ENCODE measurements around the gene RAB36. TPM values are rescaled to one million over a fixed set of nuclear protein-coding genes. Genes with fewer than 3 reads are reported as not detected.

Gene RAB36
- total and polyA plus RNA-seq, 2 experiments from 2014 or later: 2.7 to 5.3 TPM

GRCh38 chr22:23107487-23108248 is 37.6 kb upstream of the RAB36 start:
- H3K9me3 ChIP-seq (ENCODE audit: low read depth): no peaks in the 10 kb centered on the region
- no peaks in the 10 kb centered on the region for H3K36me3 ChIP-seq (replicated peaks; ENCODE audit: insufficient read depth, low read depth)
- no peak overlapping the region for H3K4me3 ChIP-seq
- DNase-seq (ENCODE audit: low spot score): no peak
- no peak overlapping the region for H3K4me2 ChIP-seq
- H3K27me3 ChIP-seq: no peaks in the 10 kb centered on the region
- WGBS (ENCODE audit: low lambda C conversion rate, missing lambda C conversion rate): 93% methylated on average over 17 of the region's 17 CpGs
- peaks cover 3% of the 10 kb centered on the region for H3K4me1 ChIP-seq (ENCODE audit: insufficient read depth)
- no peaks in the 10 kb centered on the region for H3K79me2 ChIP-seq
- H2AFZ ChIP-seq: no peak overlapping the region
- H3K27ac ChIP-seq: no peak overlapping the region
- TF ChIP-seq EZH2phosphoT487 (IDR thresholded peaks at IDR 0.05; ENCODE audit: low read depth, severe bottlenecking, unreplicated experiment): no peak
- TF ChIP-seq CTCF (IDR thresholded peaks at IDR 0.05; ENCODE audit: poor library complexity): no peak
- TF ChIP-seq EZH2 (IDR thresholded peaks at IDR 0.05; ENCODE audit: borderline replicate concordance): no peak
- H3K9me2 ChIP-seq (replicated peaks; ENCODE audit: insufficient read depth): no peaks in the 10 kb centered on the region
- H4K20me1 ChIP-seq (ENCODE audit: insufficient read depth, poor library complexity, severe bottlenecking): no peaks in the 10 kb centered on the region

- Histone ChIP-seq H3K4me1 (ENCODE audit: insufficient read depth) (peaks cover 3% of the 10 kb centered on the region), H3K9me3 (ENCODE audit: low read depth) (no peaks in the 10 kb centered on the region), H4K20me1 (ENCODE audit: insufficient read depth, poor library complexity, severe bottlenecking) (no peaks in the 10 kb centered on the region), H3K79me2 (no peaks in the 10 kb centered on the region), H3K9me2 (replicated peaks; ENCODE audit: insufficient read depth) (no peaks in the 10 kb centered on the region), H3K36me3 (replicated peaks; ENCODE audit: insufficient read depth, low read depth) (no peaks in the 10 kb centered on the region), H3K4me3 (no peak overlapping the region), H3K4me2 (no peak overlapping the region), H2AFZ (no peak overlapping the region), H3K27me3 (no peaks in the 10 kb centered on the region), H3K27ac (no peak overlapping the region)
- no peak for DNase-seq (ENCODE audit: low spot score)
- no peak for TF ChIP-seq CTCF (IDR thresholded peaks at IDR 0.05; ENCODE audit: poor library complexity)
- no peak for TF ChIP-seq EZH2 (IDR thresholded peaks at IDR 0.05; ENCODE audit: borderline replicate concordance)
- TF ChIP-seq EZH2phosphoT487 (IDR thresholded peaks at IDR 0.05; ENCODE audit: low read depth, severe bottlenecking, unreplicated experiment): no peak
- WGBS (ENCODE audit: low lambda C conversion rate, missing lambda C conversion rate): 95% methylated on average over 7 of the region's 7 CpGs
These were observed 36.8 kb upstream of the RAB36 start for GRCh38 chr22:23108249-23109078.

GRCh38 chr22:23109079-23109347 is 36.3 kb upstream of the RAB36 start:
- no peak for DNase-seq (ENCODE audit: low spot score)
- no peak overlapping the region for H3K4me2 ChIP-seq
- no peaks in the 10 kb centered on the region for H3K36me3 ChIP-seq (replicated peaks; ENCODE audit: insufficient read depth, low read depth)
- H3K27ac ChIP-seq: no peak overlapping the region
- 98% methylated on average over 6 of the region's 6 CpGs for WGBS (ENCODE audit: low lambda C conversion rate, missing lambda C conversion rate)
- H3K9me2 ChIP-seq (replicated peaks; ENCODE audit: insufficient read depth): no peaks in the 10 kb centered on the region
- no peak overlapping the region for H3K4me3 ChIP-seq
- no peaks in the 10 kb centered on the region for H3K9me3 ChIP-seq (ENCODE audit: low read depth)
- no peaks in the 10 kb centered on the region for H4K20me1 ChIP-seq (ENCODE audit: insufficient read depth, poor library complexity, severe bottlenecking)
- H3K79me2 ChIP-seq: no peaks in the 10 kb centered on the region
- H3K27me3 ChIP-seq: no peaks in the 10 kb centered on the region
- H3K4me1 ChIP-seq (ENCODE audit: insufficient read depth): peaks cover 3% of the 10 kb centered on the region
- no peak for TF ChIP-seq EZH2 (IDR thresholded peaks at IDR 0.05; ENCODE audit: borderline replicate concordance)
- no peak for TF ChIP-seq EZH2phosphoT487 (IDR thresholded peaks at IDR 0.05; ENCODE audit: low read depth, severe bottlenecking, unreplicated experiment)
- TF ChIP-seq CTCF (IDR thresholded peaks at IDR 0.05; ENCODE audit: poor library complexity): no peak
- H2AFZ ChIP-seq: no peak overlapping the region
